ENCODE results near the gene RTF1.

DNA sequence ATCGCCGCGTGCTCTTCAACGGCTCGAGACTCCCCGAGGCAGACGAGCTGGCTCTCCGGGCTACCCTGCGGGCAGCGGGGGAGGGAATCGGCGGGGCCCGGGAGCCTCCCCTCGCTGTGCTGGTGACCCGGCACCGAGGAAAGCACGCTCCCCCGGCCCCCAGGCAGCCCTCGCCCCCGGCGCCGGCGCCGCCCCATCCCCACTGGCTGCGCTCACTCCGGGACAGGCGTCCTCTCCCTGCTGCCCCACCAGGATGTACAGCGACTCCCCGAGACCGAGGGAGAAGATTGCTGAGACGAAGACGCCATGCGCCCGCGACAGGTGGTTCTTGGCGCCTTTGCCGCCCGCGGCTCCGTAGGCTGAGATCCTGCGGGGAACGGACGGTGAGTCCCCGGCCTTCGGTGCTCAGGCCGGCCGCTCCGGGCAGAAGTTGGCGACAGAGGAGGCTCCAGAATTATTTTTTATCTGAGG is 95.0 kb downstream of the RTF1 start:
- TF ChIP-seq TAF1 (IDR thresholded peaks at IDR 0.05; ENCODE audit: borderline replicate concordance, low read depth, low read length) (no peak), POLR2A (IDR thresholded peaks at IDR 0.05; ENCODE audit: low read depth, low read length) (no peak)

All from GM12892 (cell line).